Activated naive CD4-positive, alpha-beta T cell treated with anti-CD3 and anti-CD28 coated beads, Interleukin-2, amount 10 ng/mL, durations not matched to agents 7 days and 5 days (primary cell): Measurements from ENCODE around the gene RHBDD1.
"Not testable (repeated sequence)": the region's sequence is repeated elsewhere in the genome, so short reads cannot be mapped to it uniquely, and the experiment has no call there.

Source experiments
- CTCF ChIA-PET: fragments of 350-600 bp; sonication (Branson Sonifier 250); formaldehyde crosslinking; loops from one replicate; lab custom pipeline; 2021; ENCODE audit warnings: antibody characterized with exemption; lab: Charles Lee
- DNase-seq: peaks from one replicate; pipeline ENCODE4 v3.0.0-alpha.2; 2020
- H3K27ac Mint-ChIP-seq: one replicate; pipeline ENCODE4 v1.8.0; 2021; ENCODE audit warnings: mild to moderate bottlenecking, moderate library complexity, mixed read lengths
- H3K27me3 Mint-ChIP-seq: one replicate; pipeline ENCODE4 v1.8.0; 2021; ENCODE audit warnings: mild to moderate bottlenecking, mixed read lengths
- H3K36me3 Mint-ChIP-seq: one replicate; pipeline ENCODE4 v1.8.0; 2021; ENCODE audit warnings: mixed read lengths
- H3K4me1 Mint-ChIP-seq: one replicate; pipeline ENCODE4 v1.8.0; 2021; ENCODE audit warnings: mixed read lengths
- H3K4me3 Mint-ChIP-seq: one replicate; pipeline ENCODE4 v1.8.0; 2021; ENCODE audit warnings: mild to moderate bottlenecking, moderate library complexity, mixed read lengths
- H3K9me3 Mint-ChIP-seq: one replicate; pipeline ENCODE4 v1.8.0; 2021; ENCODE audit warnings: mixed read lengths

Gene RHBDD1

DNA sequence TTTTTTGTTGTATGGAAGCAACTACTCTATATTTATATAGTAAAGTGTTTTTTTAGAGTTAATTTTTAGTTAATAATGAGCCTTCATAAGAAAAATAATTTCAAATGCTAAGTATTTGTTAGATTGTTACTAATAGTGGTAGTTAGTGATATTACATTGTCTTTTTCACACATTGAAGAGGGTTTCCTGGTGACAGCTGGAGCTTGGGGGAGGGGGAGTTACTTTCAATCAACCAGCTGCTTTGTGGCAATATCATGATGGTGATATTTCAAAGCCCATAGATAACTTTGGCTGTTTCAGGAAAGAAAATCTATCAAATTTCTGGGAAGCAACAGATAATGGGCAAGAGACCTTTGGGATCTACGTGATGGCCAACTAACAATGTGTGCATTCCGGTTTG, 4.1 kb downstream of the RHBDD1 start:
- DNase-seq = no peak
- Mint-ChIP-seq H3K36me3 (peaks cover 50% of the 10 kb centered on the region), H3K4me1 (peaks cover 40% of the 10 kb centered on the region), H3K27ac (no peak overlapping the region), H3K27me3 (peaks cover 4% of the 10 kb centered on the region), H3K4me3 (no peak overlapping the region), H3K9me3 (peaks cover 2% of the 10 kb centered on the region)
- CTCF ChIA-PET = interaction anchor here (2.5 kb wide), 1 partner anchor 40 kb away, joined by 5 read pairs; the partner anchor contains the start of gene IRS1

- H3K36me3 Mint-ChIP-seq = peaks cover 44% of the 10 kb centered on the region
- CTCF ChIA-PET, H3K27ac Mint-ChIP-seq, DNase-seq, H3K4me3 Mint-ChIP-seq, H3K9me3 Mint-ChIP-seq, H3K27me3 Mint-ChIP-seq: not testable (repeated sequence)
- peaks cover 27% of the 10 kb centered on the region for H3K4me1 Mint-ChIP-seq
Observed at GRCh38 chr2:226843001-226843400, 7.1 kb downstream of the RHBDD1 start.

GRCh38 chr2:226845386-226846116, 9.7 kb downstream of the RHBDD1 start:
- no peak overlapping the region for H3K27ac Mint-ChIP-seq
- no peak for DNase-seq
- H3K27me3 Mint-ChIP-seq = no peaks in the 10 kb centered on the region
- H3K4me1 Mint-ChIP-seq = peaks cover 2% of the 10 kb centered on the region
- CTCF ChIA-PET = no interaction called here
- peaks cover 2% of the 10 kb centered on the region for H3K9me3 Mint-ChIP-seq
- no peak overlapping the region for H3K4me3 Mint-ChIP-seq
- peaks cover 28% of the 10 kb centered on the region for H3K36me3 Mint-ChIP-seq

- H3K4me1 Mint-ChIP-seq = peaks cover 2% of the 10 kb centered on the region
- H3K27me3 Mint-ChIP-seq = no peaks in the 10 kb centered on the region
- H3K36me3 Mint-ChIP-seq = peaks cover 22% of the 10 kb centered on the region
Observed at GRCh38 chr2:226847090-226847489, 11.2 kb downstream of the RHBDD1 start.

GRCh38 chr2:226847511-226847910, 11.7 kb downstream of the RHBDD1 start:
- Mint-ChIP-seq H3K27ac (no peak overlapping the region), H3K4me1 (peaks cover 2% of the 10 kb centered on the region)

More at GRCh38 chr2:226847090-226847489, 11.2 kb downstream of the RHBDD1 start:
- H3K4me3 Mint-ChIP-seq = no peak overlapping the region
- no peak overlapping the region for H3K27ac Mint-ChIP-seq
- DNase-seq = no peak
- peaks cover 2% of the 10 kb centered on the region for H3K9me3 Mint-ChIP-seq
- CTCF ChIA-PET = no interaction called here

GRCh38 chr2:226849349-226849748, 13.5 kb downstream of the RHBDD1 start:
- H3K27me3 Mint-ChIP-seq = no peaks in the 10 kb centered on the region
- no peaks in the 10 kb centered on the region for H3K4me1 Mint-ChIP-seq
- H3K4me3 Mint-ChIP-seq = no peak overlapping the region
- peaks cover 5% of the 10 kb centered on the region for H3K36me3 Mint-ChIP-seq
- CTCF ChIA-PET = interaction anchor here (1.1 kb wide), 1 partner anchor 14 kb away, joined by 3 read pairs; the partner anchor contains the start of gene RHBDD1
- no peak overlapping the region for H3K27ac Mint-ChIP-seq
- no peak for DNase-seq
- H3K9me3 Mint-ChIP-seq = no peaks in the 10 kb centered on the region

More at GRCh38 chr2:226847511-226847910, 11.7 kb downstream of the RHBDD1 start:
- H3K27me3 Mint-ChIP-seq = no peaks in the 10 kb centered on the region
- peaks cover 18% of the 10 kb centered on the region for H3K36me3 Mint-ChIP-seq
- CTCF ChIA-PET = no interaction called here
- peaks cover 2% of the 10 kb centered on the region for H3K9me3 Mint-ChIP-seq
- no peak overlapping the region for H3K4me3 Mint-ChIP-seq
- DNase-seq = no peak

GRCh38 chr2:226850024-226850423, 14.2 kb downstream of the RHBDD1 start:
- DNase-seq = no peak

DNA sequence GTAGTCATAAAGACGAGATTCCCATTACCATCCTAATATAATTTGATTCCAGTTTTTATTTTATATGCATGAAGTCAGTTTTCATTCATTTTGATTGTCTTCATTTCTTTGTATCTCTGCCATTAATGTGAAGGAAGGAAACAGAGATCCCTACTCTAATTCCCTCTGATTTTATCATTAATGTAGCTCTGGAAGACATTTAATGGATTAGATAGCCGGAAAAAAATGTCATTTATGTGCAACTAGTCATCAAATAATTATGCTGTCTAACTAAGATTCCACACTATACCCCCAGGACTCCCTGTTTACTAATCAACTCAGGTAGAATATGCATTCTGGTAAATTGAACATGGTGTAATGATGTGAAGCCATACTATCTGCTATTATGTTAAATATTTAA, 19.9 kb downstream of the RHBDD1 start:
- Mint-ChIP-seq H3K4me3 (no peak overlapping the region), H3K27ac (no peak overlapping the region), H3K27me3 (no peaks in the 10 kb centered on the region), H3K4me1 (no peaks in the 10 kb centered on the region), H3K9me3 (no peaks in the 10 kb centered on the region), H3K36me3 (peaks cover 3% of the 10 kb centered on the region)
- no peak for DNase-seq
- CTCF ChIA-PET = interaction anchor here (1.3 kb wide), 1 partner anchor 817 kb away, joined by 3 read pairs; no protein-coding TSS in a partner anchor

More at GRCh38 chr2:226850024-226850423, 14.2 kb downstream of the RHBDD1 start:
- CTCF ChIA-PET = no interaction called here
- Mint-ChIP-seq H3K4me3 (no peak overlapping the region), H3K27ac (no peak overlapping the region), H3K9me3 (no peaks in the 10 kb centered on the region), H3K27me3 (no peaks in the 10 kb centered on the region), H3K36me3 (peaks cover 3% of the 10 kb centered on the region), H3K4me1 (no peaks in the 10 kb centered on the region)

DNA sequence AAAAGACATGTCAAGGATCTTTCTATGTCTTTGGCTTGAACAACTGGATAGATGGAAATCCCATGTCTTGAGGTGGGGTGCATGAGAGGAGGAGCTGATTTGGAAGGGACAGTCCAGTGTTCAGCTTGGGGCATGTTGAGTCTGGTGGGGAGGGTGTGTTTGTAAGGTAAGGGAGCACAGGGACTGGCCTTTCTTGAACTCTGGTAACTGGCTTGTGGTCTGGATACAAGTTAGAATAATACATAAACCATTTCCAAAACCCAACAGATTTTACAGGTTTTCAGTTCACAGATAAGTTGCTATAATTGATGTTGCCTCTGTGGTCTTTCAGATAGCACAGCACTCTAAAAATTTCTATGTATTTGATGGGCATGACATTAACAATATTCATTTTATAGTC, 24.2 kb downstream of the RHBDD1 start:
- peaks cover 5% of the 10 kb centered on the region for H3K4me1 Mint-ChIP-seq
- no peaks in the 10 kb centered on the region for H3K9me3 Mint-ChIP-seq
- peaks cover 5% of the 10 kb centered on the region for H3K36me3 Mint-ChIP-seq
- no peaks in the 10 kb centered on the region for H3K27me3 Mint-ChIP-seq
- CTCF ChIA-PET = no interaction called here
- no peak overlapping the region for H3K27ac Mint-ChIP-seq
- H3K4me3 Mint-ChIP-seq = no peak overlapping the region
- DNase-seq = no peak

GRCh38 chr2:226862623-226863022, 26.8 kb downstream of the RHBDD1 start:
- Mint-ChIP-seq H3K4me1 (peaks cover 5% of the 10 kb centered on the region), H3K27ac (no peak overlapping the region), H3K9me3 (no peaks in the 10 kb centered on the region), H3K4me3 (no peak overlapping the region), H3K27me3 (no peaks in the 10 kb centered on the region), H3K36me3 (peaks cover 8% of the 10 kb centered on the region)
- DNase-seq = no peak
- CTCF ChIA-PET = interaction anchor here (0.6 kb wide), 1 partner anchor 1243 kb away, joined by 3 read pairs; no protein-coding TSS in a partner anchor

GRCh38 chr2:226865273-226865672, 29.4 kb downstream of the RHBDD1 start:
- peaks cover 5% of the 10 kb centered on the region for H3K4me1 Mint-ChIP-seq
- H3K9me3 Mint-ChIP-seq = no peaks in the 10 kb centered on the region
- H3K27ac Mint-ChIP-seq = no peak overlapping the region
- no peaks in the 10 kb centered on the region for H3K27me3 Mint-ChIP-seq
- no peak overlapping the region for H3K4me3 Mint-ChIP-seq
- H3K36me3 Mint-ChIP-seq = peaks cover 18% of the 10 kb centered on the region
- no peak for DNase-seq
- CTCF ChIA-PET = interaction anchor here (0.6 kb wide), 1 partner anchor 720 kb away, joined by 4 read pairs; no protein-coding TSS in a partner anchor

DNA sequence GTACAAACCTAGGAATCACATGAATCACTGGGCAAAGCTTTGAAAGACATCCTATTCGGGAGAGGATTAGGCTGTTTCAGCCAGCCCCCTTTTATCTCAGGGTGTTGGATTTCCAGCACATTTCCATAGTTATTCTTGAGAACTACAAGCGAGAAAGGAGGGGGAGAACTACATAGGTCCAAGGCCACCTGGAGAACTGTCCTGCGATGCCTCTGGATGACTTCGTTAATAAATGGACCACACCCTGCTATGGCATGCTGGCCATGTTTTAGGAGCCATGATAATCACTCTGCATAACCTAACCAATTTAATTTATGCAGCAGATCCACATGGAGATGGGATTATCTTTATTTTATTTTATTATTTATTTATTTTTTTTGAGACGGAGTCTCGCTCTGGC, 29.9 kb downstream of the RHBDD1 start:
- H3K36me3 Mint-ChIP-seq = peaks cover 22% of the 10 kb centered on the region

DNA sequence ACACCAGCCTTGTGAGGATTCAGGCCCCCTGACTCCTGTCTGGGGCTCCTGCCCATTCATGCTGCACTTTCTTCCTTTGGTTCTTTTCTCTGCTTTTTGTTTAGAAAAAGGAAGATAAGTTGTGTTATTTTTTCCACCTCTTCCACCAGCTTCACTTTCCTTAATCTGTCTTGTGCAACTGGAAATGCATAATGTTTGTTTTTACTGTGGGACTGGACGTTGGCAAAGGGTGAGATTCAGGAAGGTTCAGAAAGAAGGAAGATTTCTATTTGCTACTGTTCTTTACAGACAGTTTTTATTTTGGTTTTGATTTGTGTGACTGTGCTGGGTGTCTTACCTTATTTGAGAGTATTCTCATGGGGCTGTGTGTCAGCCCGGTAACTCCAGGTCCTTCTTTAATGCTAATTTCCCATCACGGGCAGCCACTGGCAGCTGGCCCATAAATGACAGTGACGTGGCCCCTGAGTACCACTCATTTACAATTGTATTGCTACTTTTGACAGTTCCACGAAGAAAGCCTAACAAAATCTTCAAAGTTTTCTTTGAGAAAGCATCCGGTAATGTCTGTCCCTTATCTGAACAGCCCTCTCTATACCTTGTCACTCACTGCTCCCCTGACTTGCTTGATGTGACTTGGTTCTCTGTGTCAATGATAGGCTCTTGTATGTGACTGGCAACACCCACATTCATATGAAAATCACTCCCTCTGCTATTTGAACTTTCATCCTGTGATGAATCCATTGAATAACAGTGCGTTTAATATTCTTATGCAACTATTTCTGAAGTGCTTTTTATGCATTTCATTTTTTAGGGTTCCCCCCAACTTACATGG, 32.7 kb downstream of the RHBDD1 start:
- Mint-ChIP-seq H3K4me1 (peaks cover 3% of the 10 kb centered on the region), H3K36me3 (peaks cover 29% of the 10 kb centered on the region), H3K4me3 (no peak overlapping the region), H3K27me3 (no peaks in the 10 kb centered on the region), H3K27ac (peak overlapping the region; percentile 1), H3K9me3 (no peaks in the 10 kb centered on the region)
- CTCF ChIA-PET = no interaction called here
- no peak for DNase-seq

More for the DNA sequence above, 29.9 kb downstream of the RHBDD1 start:
- Mint-ChIP-seq H3K27ac (no peak overlapping the region), H3K9me3 (no peaks in the 10 kb centered on the region), H3K4me3 (no peak overlapping the region), H3K27me3 (no peaks in the 10 kb centered on the region), H3K4me1 (peaks cover 5% of the 10 kb centered on the region)
- CTCF ChIA-PET = no interaction called here
- DNase-seq = no peak

DNA sequence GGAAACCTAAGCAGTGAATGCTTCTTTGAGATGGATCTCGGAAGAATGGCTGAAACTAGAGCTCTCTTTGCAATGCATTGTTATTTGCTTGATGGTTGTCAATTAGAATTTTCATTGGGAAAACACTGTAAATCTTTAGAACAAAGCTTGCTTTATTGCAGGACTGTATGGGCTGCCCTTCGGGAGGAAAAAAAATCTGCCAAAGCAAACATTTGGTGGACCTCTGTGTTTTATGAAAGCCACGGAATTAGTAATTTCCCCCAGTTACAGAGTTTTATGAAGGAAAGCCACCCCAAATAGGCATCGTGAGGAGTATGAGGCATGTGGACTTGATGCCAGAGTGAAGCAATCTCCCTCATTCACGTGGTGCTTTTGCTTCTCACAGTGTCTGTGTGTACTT, 33.5 kb downstream of the RHBDD1 start:
- CTCF ChIA-PET = no interaction called here
- DNase-seq = no peak
- no peaks in the 10 kb centered on the region for H3K27me3 Mint-ChIP-seq
- H3K4me1 Mint-ChIP-seq = peaks cover 5% of the 10 kb centered on the region
- H3K9me3 Mint-ChIP-seq = no peaks in the 10 kb centered on the region
- peaks cover 32% of the 10 kb centered on the region for H3K36me3 Mint-ChIP-seq
- no peak overlapping the region for H3K27ac Mint-ChIP-seq
- no peak overlapping the region for H3K4me3 Mint-ChIP-seq
